Gastroesophageal sphincter (tissue), 4 donors: ENCODE measurements around the gene ZEB1. TPM values are rescaled to one million over a fixed set of nuclear protein-coding genes. Genes with fewer than 3 reads are reported as not detected.
A peak's percentile ranks its signal among the peaks of the same experiment; 100 is the strongest.

Experiments used
- ATAC-seq: fragments of 150-250 bp; one replicate; pipeline ENCODE4 v1.9.1; 2016; ENCODE audit warnings: mild to moderate bottlenecking, moderate library complexity
- H3K27ac ChIP-seq, 4 donors: fragments of 200-600 bp; sonication (generic) in 3 of 4; 1 replicate in 3 of 4; 2 replicates in 1 of 4; pipeline ENCODE4 v1.5.1; 2016 to 2019
- H3K27me3 ChIP-seq: fragments of 200-600 bp; sonication (generic); one replicate; pipeline ENCODE4 v1.5.1; 2019
- H3K36me3 ChIP-seq, 2 donors: fragments of 200-600 bp; sonication (generic); one replicate each; pipeline ENCODE4 v1.5.1; 2019; ENCODE audit warnings: control low read depth in 1 of 2
- H3K4me1 ChIP-seq, 3 donors: fragments of 200-600 bp; sonication (generic); 1 replicate in 2 of 3; 2 replicates in 1 of 3; pipeline ENCODE4 v1.5.1; 2016 to 2019; ENCODE audit warnings: control low read depth in 2 of 3
- H3K4me3 ChIP-seq, 2 donors: fragments of 200-600 bp; sonication (generic); one replicate each; pipeline ENCODE4 v1.5.1; 2019; ENCODE audit warnings: mild to moderate bottlenecking in 1 of 2, moderate library complexity in 1 of 2
- H3K9me3 ChIP-seq, 3 donors: fragments of 200-600 bp; sonication (generic); one replicate each; pipeline ENCODE4 v1.5.1; 2017 to 2019; ENCODE audit warnings: control low read depth in 2 of 3
- CTCF ChIP-seq, 4 experiments: fragments of 200-600 bp in 2 of 4; fragments of 450-650 bp in 2 of 4; sonication (generic) in 1 of 4; IDR thresholded peaks; one replicate each; pipeline ENCODE4 v1.5.1; 2017 to 2019; ENCODE audit warnings: antibody characterized with exemption in 4 of 4, mild to moderate bottlenecking in 2 of 4, moderate library complexity in 2 of 4
- EP300 ChIP-seq: sonication (generic); formaldehyde crosslinking; IDR thresholded peaks from one replicate; pipeline ENCODE4 v1.6.1; 2017; ENCODE audit warnings: antibody characterized with exemption, mild to moderate bottlenecking
- POLR2A ChIP-seq, 2 donors: fragments of 450-650 bp; IDR thresholded peaks; one replicate each; pipeline ENCODE4 v1.6.1; 2017; ENCODE audit warnings: antibody characterized with exemption in 2 of 2, mild to moderate bottlenecking in 2 of 2, moderate library complexity in 1 of 2
- POLR2AphosphoS5 ChIP-seq: sonication (generic); formaldehyde crosslinking; IDR thresholded peaks from one replicate; pipeline ENCODE4 v1.6.1; 2017; ENCODE audit warnings: antibody characterized with exemption
- WGBS, 2 donors: methylation state at CpG; one replicate each; pipeline ENCODE4 v1.1.5; 2018; ENCODE audit warnings: low coverage in 1 of 2; 5-methylcytosine and 5-hydroxymethylcytosine counted together
- total RNA-seq, 4 donors: library from RNA; depleted of rRNA; stranded (reverse); fragments of >200 nt; gene quantifications; one replicate each; pipeline ENCODE4 v1.1.0, GENCODE V29; 2016

Gene ZEB1
- total RNA-seq, 4 donors from 2014 or later = 191 to 219 (median 198) TPM

GRCh38 chr10:31464552-31464951 lies 145.5 kb downstream of the ZEB1 start:
- 96 to 100% methylated on average over 1 to 2 of the region's 2 CpGs for WGBS, 2 donors
- no peak overlapping the region for H3K4me3 ChIP-seq

DNA sequence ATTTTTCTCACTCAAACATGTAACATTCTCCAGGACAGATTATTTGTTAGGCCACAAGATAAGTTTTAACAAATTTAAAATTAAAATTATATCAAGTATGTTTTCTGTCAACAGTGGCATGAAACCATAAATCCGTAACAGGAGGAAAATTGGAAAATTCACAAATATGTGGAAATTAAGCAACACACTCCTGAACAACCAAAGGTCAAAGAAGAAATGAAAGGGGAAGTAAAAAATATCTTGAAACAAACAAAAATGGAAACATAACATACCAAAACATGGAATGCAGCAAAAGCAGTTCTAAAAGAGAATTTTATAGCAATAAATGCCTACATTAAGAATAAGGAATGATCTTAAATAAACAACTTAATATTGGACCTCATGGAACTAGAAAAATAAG lies 147.3 kb downstream of the ZEB1 start:
- H3K4me3 ChIP-seq = no peak overlapping the region
- 64 to 86% methylated on average over 1 of the region's 1 CpG for WGBS, 2 donors
- no peak overlapping the region for H3K27ac ChIP-seq
- no peaks in the 10 kb centered on the region for H3K27me3 ChIP-seq
- peaks cover 0 to 72% of the 10 kb centered on the region in 2 donors for H3K36me3 ChIP-seq
- H3K9me3 ChIP-seq = peaks cover 0 to 29% (median 0%) of the 10 kb centered on the region in 3 donors
- H3K4me1 ChIP-seq = no peaks in the 10 kb centered on the region
- no peak for TF ChIP-seq CTCF (IDR thresholded peaks at IDR 0.05)
- no peak for TF ChIP-seq POLR2A (IDR thresholded peaks at IDR 0.05)
- TF ChIP-seq EP300 = no peak
- TF ChIP-seq POLR2AphosphoS5 = no peak
- no peak for ATAC-seq

More at GRCh38 chr10:31464552-31464951, 145.5 kb downstream of the ZEB1 start:
- TF ChIP-seq EP300 = no peak
- H3K27me3 ChIP-seq = no peaks in the 10 kb centered on the region
- peaks cover 0 to 73% of the 10 kb centered on the region in 2 donors for H3K36me3 ChIP-seq
- H3K4me1 ChIP-seq = no peaks in the 10 kb centered on the region
- no peak overlapping the region for H3K27ac ChIP-seq
- ATAC-seq = no peak
- peaks cover 0 to 29% (median 0%) of the 10 kb centered on the region in 3 donors for H3K9me3 ChIP-seq

- 90% methylated on average over 2 of the region's 4 CpGs; no CpG with 5 or more reads in 1 of the 2 donors for WGBS, 2 donors
- TF ChIP-seq POLR2A (IDR thresholded peaks at IDR 0.05) = no peak
- TF ChIP-seq CTCF (IDR thresholded peaks at IDR 0.05) = peak in 1 of 4 experiments; percentile 16
- Histone ChIP-seq H3K36me3 (peaks cover 0 to 56% of the 10 kb centered on the region in 2 donors), H3K4me3 (no peak overlapping the region), H3K27me3 (no peaks in the 10 kb centered on the region), H3K4me1 (no peaks in the 10 kb centered on the region), H3K9me3 (peaks cover 0 to 22% (median 0%) of the 10 kb centered on the region in 3 donors), H3K27ac (no peak overlapping the region)
- no peak for ATAC-seq
Measured at GRCh38 chr10:31467791-31468535, 148.9 kb downstream of the ZEB1 start.

DNA sequence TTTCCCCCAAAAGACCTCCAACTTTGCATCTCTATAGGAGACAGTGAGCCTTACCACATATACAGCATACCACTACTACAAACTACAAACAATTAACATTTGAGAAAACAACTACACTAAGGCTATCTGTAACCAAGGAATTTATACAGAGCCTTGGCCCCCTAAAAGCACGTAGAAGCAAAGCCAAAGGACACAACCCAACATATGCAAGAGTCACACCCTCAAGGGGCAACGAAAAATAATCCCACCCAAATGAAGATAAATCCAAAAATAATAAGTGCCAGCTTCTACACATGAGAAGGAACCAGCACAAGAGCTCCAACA lies 149.5 kb downstream of the ZEB1 start:
- H3K27me3 ChIP-seq = no peaks in the 10 kb centered on the region
- TF ChIP-seq POLR2AphosphoS5 (no peak), CTCF (IDR thresholded peaks at IDR 0.05) (no peak), POLR2A (IDR thresholded peaks at IDR 0.05) (no peak), EP300 (no peak)
- H3K27ac ChIP-seq = no peak overlapping the region
- WGBS, 2 donors = 82 to 100% methylated on average over 1 to 2 of the region's 2 CpGs
- no peak overlapping the region for H3K4me3 ChIP-seq
- peaks cover 0 to 50% of the 10 kb centered on the region in 2 donors for H3K36me3 ChIP-seq
- ATAC-seq = no peak
- H3K9me3 ChIP-seq = peaks cover 0 to 17% (median 0%) of the 10 kb centered on the region in 3 donors
- H3K4me1 ChIP-seq = no peaks in the 10 kb centered on the region

DNA sequence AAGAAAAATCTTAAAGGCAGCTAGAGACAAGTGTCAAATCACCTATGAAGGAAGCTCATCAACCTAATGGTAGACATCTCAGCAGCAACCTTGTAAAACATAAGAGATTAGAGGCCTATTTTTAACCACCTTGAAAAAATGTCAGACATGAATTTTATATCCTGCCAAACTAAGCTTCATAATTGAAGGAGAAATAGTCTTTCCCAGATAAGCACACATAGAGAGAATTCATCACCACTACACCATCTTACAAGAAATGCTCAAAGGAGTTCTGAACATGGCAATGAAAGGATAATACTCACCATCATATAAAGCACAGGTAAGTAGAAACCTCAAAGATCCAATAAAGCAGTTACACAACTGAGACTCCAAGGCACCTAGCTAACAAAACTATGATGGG lies 156.5 kb downstream of the ZEB1 start:
- H3K4me3 ChIP-seq = no peak overlapping the region
- H3K9me3 ChIP-seq = peaks cover 0 to 11% (median 2%) of the 10 kb centered on the region in 3 donors
- ATAC-seq = no peak
- TF ChIP-seq CTCF (IDR thresholded peaks at IDR 0.05) (no peak), EP300 (no peak), POLR2A (IDR thresholded peaks at IDR 0.05) (no peak), POLR2AphosphoS5 (no peak)
- H3K4me1 ChIP-seq = no peaks in the 10 kb centered on the region
- no peaks in the 10 kb centered on the region for H3K36me3 ChIP-seq
- no peaks in the 10 kb centered on the region for H3K27me3 ChIP-seq
- no peak overlapping the region for H3K27ac ChIP-seq
